Uterus (tissue), 4 donors: ENCODE measurements around the gene HDAC5. TPM values are rescaled to one million over a fixed set of nuclear protein-coding genes. Genes with fewer than 3 reads are reported as not detected.

Experiments
- DNase-seq, 2 donors: peaks; one replicate each; pipeline ENCODE4 v3.0.0-alpha.2; 2019 to 2020
- H3K27ac ChIP-seq, 2 donors: fragments of 200-600 bp; sonication (generic); 1 replicate in 1 of 2; 2 replicates in 1 of 2; pipeline ENCODE4 v1.5.1; 2016 to 2018
- H3K27me3 ChIP-seq, 2 donors: fragments of 200-600 bp; sonication (generic); one replicate each; pipeline ENCODE4 v1.5.1; 2018 to 2019; ENCODE audit warnings: control low read depth in 1 of 2
- H3K36me3 ChIP-seq, 2 donors: fragments of 200-600 bp; sonication (generic); one replicate each; pipeline ENCODE4 v1.5.1; 2019; ENCODE audit warnings: control low read depth in 1 of 2
- H3K4me1 ChIP-seq, 2 donors: fragments of 200-600 bp; sonication (generic); one replicate each; pipeline ENCODE4 v1.5.1; 2018 to 2019; ENCODE audit warnings: control low read depth in 1 of 2
- H3K4me3 ChIP-seq, 2 donors: fragments of 200-600 bp; sonication (generic); 1 replicate in 1 of 2; 2 replicates in 1 of 2; pipeline ENCODE4 v1.5.1; 2018 to 2019; ENCODE audit warnings: mild to moderate bottlenecking in 1 of 2
- H3K9me3 ChIP-seq, 2 donors: fragments of 200-600 bp; sonication (generic); one replicate each; pipeline ENCODE4 v1.5.1; 2019; ENCODE audit warnings: control low read depth in 1 of 2
- CTCF ChIP-seq, 4 experiments: fragments of 200-600 bp in 2 of 4; fragments of 450-650 bp in 2 of 4; sonication (generic) in 2 of 4; IDR thresholded peaks; one replicate each; pipeline ENCODE4 v1.5.1; 2016 to 2019; ENCODE audit warnings: antibody characterized with exemption in 4 of 4, mild to moderate bottlenecking in 2 of 4, moderate library complexity in 1 of 4
- POLR2A ChIP-seq, 2 donors: fragments of 450-650 bp; IDR thresholded peaks; one replicate each; pipeline ENCODE4 v1.6.1; 2016; ENCODE audit warnings: antibody characterized with exemption in 2 of 2, mild to moderate bottlenecking in 1 of 2, moderate library complexity in 1 of 2
- intact Hi-C: fragments of 100-400 bp; cut with DNase I; formaldehyde crosslinking; loops from one replicate; pipeline ENCODE4 v1.15.1; 2023; ENCODE audit warnings: low total_unique reads
- total RNA-seq, 4 donors: library from RNA; depleted of rRNA in 3 of 4; stranded (reverse); fragments of >200 nt in 3 of 4; gene quantifications; one replicate each; pipeline versions ENCODE4 v1.1.0 to v1.2.4, GENCODE V29; 2014 to 2023
- donor health status: DM: yes; HTN: yes; CAD: no.

HDAC5 gene
- total RNA-seq, 4 donors from 2014 or later, result 35.9 to 74.1 (median 58.0) TPM

GRCh38 chr17:44109312-44109630, 14.2 kb downstream of the HDAC5 start:
- Histone ChIP-seq H3K4me1 (peaks cover 23 to 49% of the 10 kb centered on the region in 2 donors), H3K27me3 (no peaks in the 10 kb centered on the region), H3K4me3 (no peak overlapping the region), H3K9me3 (no peaks in the 10 kb centered on the region), H3K36me3 (no peaks in the 10 kb centered on the region), H3K27ac (peak overlapping the region; percentile 87 to 94)
- intact Hi-C loops, result no loop called here
- no peak for DNase-seq
- no peak for TF ChIP-seq CTCF (IDR thresholded peaks at IDR 0.05)
- TF ChIP-seq POLR2A (IDR thresholded peaks at IDR 0.05), result no peak

GRCh38 chr17:44108440-44109311, 14.8 kb downstream of the HDAC5 start:
- H3K27me3 ChIP-seq, result no peaks in the 10 kb centered on the region
- no peaks in the 10 kb centered on the region for H3K9me3 ChIP-seq
- peaks cover 23 to 46% of the 10 kb centered on the region in 2 donors for H3K4me1 ChIP-seq
- intact Hi-C loops, result no loop called here
- H3K4me3 ChIP-seq, result no peak overlapping the region
- peak; percentile 92 to 94 for DNase-seq
- TF ChIP-seq POLR2A (IDR thresholded peaks at IDR 0.05) (no peak), CTCF (IDR thresholded peaks at IDR 0.05) (no peak)
- peak overlapping the region; percentile 87 to 94 for H3K27ac ChIP-seq
- no peaks in the 10 kb centered on the region for H3K36me3 ChIP-seq

GRCh38 chr17:44106801-44107200, 16.6 kb downstream of the HDAC5 start:
- no peaks in the 10 kb centered on the region for H3K36me3 ChIP-seq
- H3K27me3 ChIP-seq, result no peaks in the 10 kb centered on the region
- H3K4me1 ChIP-seq, result peaks cover 23 to 35% of the 10 kb centered on the region in 2 donors
- no peaks in the 10 kb centered on the region for H3K9me3 ChIP-seq
- peak overlapping the region in 1 of 2 donors; percentile 87 for H3K27ac ChIP-seq
- TF ChIP-seq POLR2A (IDR thresholded peaks at IDR 0.05) (no peak), CTCF (IDR thresholded peaks at IDR 0.05) (no peak)
- intact Hi-C loops, result no loop called here
- H3K4me3 ChIP-seq, result no peak overlapping the region
- no peak for DNase-seq

GRCh38 chr17:44105941-44106340, 17.5 kb downstream of the HDAC5 start:
- Histone ChIP-seq H3K4me1 (peaks cover 23 to 28% of the 10 kb centered on the region in 2 donors), H3K36me3 (no peaks in the 10 kb centered on the region), H3K27ac (no peak overlapping the region), H3K4me3 (no peak overlapping the region), H3K27me3 (no peaks in the 10 kb centered on the region), H3K9me3 (no peaks in the 10 kb centered on the region)
- no peak for TF ChIP-seq POLR2A (IDR thresholded peaks at IDR 0.05)
- DNase-seq, result no peak
- intact Hi-C loops, result no loop called here

GRCh38 chr17:44105483-44105882, 18.0 kb downstream of the HDAC5 start:
- Histone ChIP-seq H3K27ac (no peak overlapping the region), H3K4me3 (no peak overlapping the region), H3K9me3 (no peaks in the 10 kb centered on the region), H3K27me3 (no peaks in the 10 kb centered on the region), H3K36me3 (no peaks in the 10 kb centered on the region), H3K4me1 (peaks cover 20 to 26% of the 10 kb centered on the region in 2 donors)
- DNase-seq, result no peak
- TF ChIP-seq POLR2A (IDR thresholded peaks at IDR 0.05) (no peak), CTCF (IDR thresholded peaks at IDR 0.05) (no peak)
- intact Hi-C loops, result no loop called here
